Kidney epithelial cell (primary cell): Measurements from ENCODE around the gene GAS2L2. TPM values are rescaled to one million over a fixed set of nuclear protein-coding genes. Genes with fewer than 3 reads are reported as not detected.
A peak's percentile ranks its signal among the peaks of the same experiment; 100 is the strongest.

Experiments
- DNase-seq: peaks from one replicate; pipeline ENCODE4 v3.0.0-alpha.2; 2010; ENCODE audit warnings: low read depth
- H3K27me3 ChIP-seq: 2 replicates; pipeline ENCODE4 v1.6.0; 2011; ENCODE audit warnings: low read length; ENCODE audit not compliant: control insufficient read depth, insufficient read depth
- H3K36me3 ChIP-seq: 2 replicates; pipeline ENCODE4 v1.5.1; 2011; ENCODE audit warnings: low read length; ENCODE audit not compliant: control insufficient read depth, insufficient read depth
- H3K4me3 ChIP-seq: 2 replicates; pipeline ENCODE4 v1.5.1; 2011; ENCODE audit warnings: low read depth, mild to moderate bottlenecking, control low read depth, low read length
- total RNA-seq: library from RNA; depleted of rRNA; stranded (reverse); fragments of >200 nt; gene quantifications from 2 replicates; pipeline ENCODE4 v1.2.3, GENCODE V29; 2015
- TF ChIP-seq, protein P1 (sequence below): IDR thresholded peaks from 2 replicates; pipeline ENCODE4 v1.5.1; 2011; ENCODE audit warnings: mild to moderate bottlenecking, moderate library complexity, low read length, control low read depth, inconsistent platforms; ENCODE audit not compliant: insufficient read depth, poor library complexity, severe bottlenecking

The GAS2L2 gene
- total RNA-seq, 1 donor from 2014 or later: not detected

DNA sequence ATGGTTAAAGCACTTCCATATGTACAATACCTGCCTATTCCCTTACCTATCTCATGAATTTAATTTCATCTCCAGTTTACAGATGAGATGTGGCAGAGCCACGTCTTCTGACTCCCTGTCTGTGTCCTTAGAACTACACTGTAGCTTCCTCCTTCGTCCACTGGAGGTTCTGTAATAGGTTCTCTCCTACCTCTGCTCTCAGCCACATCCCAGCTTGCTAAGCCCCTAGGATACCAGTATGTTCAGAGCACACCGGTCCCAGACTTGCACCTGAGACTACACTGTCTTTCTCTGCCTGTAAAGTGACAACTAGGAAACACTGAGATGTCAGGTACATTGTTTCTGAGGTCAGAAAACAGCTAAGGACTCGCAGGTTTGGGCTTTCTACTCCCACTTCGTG, 25.4 kb downstream of the GAS2L2 start:
- DNase-seq: no peak
- no peaks in the 10 kb centered on the region for H3K27me3 ChIP-seq
- TF ChIP-seq, protein P1, sequence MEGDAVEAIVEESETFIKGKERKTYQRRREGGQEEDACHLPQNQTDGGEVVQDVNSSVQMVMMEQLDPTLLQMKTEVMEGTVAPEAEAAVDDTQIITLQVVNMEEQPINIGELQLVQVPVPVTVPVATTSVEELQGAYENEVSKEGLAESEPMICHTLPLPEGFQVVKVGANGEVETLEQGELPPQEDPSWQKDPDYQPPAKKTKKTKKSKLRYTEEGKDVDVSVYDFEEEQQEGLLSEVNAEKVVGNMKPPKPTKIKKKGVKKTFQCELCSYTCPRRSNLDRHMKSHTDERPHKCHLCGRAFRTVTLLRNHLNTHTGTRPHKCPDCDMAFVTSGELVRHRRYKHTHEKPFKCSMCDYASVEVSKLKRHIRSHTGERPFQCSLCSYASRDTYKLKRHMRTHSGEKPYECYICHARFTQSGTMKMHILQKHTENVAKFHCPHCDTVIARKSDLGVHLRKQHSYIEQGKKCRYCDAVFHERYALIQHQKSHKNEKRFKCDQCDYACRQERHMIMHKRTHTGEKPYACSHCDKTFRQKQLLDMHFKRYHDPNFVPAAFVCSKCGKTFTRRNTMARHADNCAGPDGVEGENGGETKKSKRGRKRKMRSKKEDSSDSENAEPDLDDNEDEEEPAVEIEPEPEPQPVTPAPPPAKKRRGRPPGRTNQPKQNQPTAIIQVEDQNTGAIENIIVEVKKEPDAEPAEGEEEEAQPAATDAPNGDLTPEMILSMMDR: no peak
- H3K36me3 ChIP-seq: no peaks in the 10 kb centered on the region
- no peak overlapping the region for H3K4me3 ChIP-seq

DNA sequence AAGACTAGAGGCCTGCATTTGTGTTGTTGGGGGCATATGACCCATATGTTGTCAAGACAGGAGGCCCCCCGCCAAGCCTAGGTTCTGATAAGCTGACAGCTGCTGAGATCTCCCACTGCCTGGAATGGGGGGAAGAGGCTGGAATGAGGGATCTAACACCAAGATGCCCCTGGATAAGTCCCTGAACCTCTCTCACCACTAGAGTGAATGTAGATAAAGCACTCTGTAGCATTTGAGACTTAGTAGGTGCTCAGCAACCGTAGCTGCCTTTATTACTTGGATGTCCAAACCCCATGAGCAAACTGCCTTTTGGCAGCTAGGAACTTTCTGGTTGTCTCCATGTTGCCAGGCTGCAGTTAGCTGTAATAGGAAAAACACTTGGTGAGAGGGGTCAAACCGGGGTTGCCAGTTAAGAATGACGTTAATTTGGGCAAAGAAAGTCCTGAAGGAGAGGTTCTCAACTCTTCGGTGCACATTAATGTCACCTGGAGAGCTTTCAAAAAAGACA, 26.0 kb downstream of the GAS2L2 start:
- Histone ChIP-seq H3K27me3 (no peaks in the 10 kb centered on the region), H3K4me3 (no peak overlapping the region), H3K36me3 (no peaks in the 10 kb centered on the region)
- no peak for DNase-seq
- TF ChIP-seq, protein P1: no peak

DNA sequence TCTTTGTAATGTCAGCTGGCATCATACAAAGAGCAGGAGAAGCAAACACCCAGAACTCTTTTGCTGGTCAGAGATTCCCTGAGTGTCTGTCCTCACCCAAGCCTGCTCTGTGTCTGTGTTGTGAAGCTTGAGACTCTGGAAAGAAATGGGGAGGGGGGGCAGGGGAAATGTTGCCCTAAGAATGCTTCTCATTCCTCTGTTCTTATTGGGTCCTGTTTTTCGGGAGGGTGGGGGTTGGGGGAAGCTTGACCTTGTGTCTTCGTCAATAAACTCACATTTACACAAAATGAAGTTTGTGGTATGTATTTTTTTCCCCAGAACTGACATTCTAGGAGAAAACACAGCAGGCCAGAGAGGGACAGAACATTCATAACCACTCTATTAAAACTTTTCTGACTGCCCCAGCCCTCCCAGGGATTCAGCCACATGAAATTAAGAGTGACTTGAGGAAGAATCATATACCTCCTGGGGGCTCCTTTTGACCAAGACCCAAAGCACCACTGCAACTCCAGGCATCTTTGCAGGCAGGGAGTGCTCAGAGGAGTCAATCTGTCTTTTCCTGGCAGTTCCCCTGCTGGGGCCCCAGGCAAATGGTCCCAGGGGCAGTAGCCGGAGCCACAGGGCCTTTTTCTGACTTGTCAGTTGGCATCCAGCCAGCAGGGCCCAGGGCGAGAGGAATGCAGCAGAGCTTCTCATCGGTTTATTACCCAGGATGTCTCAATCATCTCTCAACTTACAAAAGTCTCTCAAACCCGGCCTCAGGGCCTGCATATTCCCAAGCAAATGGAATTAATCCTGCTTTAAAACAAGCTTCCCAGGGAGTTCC, 26.7 kb downstream of the GAS2L2 start:
- Histone ChIP-seq H3K36me3 (no peaks in the 10 kb centered on the region), H3K27me3 (no peaks in the 10 kb centered on the region), H3K4me3 (no peak overlapping the region)
- DNase-seq: peak; percentile 41
- TF ChIP-seq, protein P1: no peak

DNA sequence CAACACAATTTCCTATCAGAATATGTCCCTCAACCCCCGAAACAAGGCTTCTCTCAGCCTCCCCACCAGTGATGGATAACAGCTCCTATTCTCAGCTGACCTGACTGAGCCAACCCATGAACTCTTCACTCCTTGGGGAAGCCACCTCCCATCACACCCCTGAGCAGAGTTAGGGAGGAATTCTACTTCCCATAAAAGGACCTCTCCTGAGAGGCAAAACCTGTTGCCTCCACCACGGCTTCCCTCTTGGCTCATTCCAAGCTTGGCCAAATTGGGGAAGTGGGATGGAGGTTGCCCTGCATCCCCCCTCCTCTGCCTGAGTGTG, 27.3 kb downstream of the GAS2L2 start:
- Histone ChIP-seq H3K36me3 (no peaks in the 10 kb centered on the region), H3K4me3 (no peak overlapping the region), H3K27me3 (no peaks in the 10 kb centered on the region)
- no peak for DNase-seq
- TF ChIP-seq, protein P1: no peak

DNA sequence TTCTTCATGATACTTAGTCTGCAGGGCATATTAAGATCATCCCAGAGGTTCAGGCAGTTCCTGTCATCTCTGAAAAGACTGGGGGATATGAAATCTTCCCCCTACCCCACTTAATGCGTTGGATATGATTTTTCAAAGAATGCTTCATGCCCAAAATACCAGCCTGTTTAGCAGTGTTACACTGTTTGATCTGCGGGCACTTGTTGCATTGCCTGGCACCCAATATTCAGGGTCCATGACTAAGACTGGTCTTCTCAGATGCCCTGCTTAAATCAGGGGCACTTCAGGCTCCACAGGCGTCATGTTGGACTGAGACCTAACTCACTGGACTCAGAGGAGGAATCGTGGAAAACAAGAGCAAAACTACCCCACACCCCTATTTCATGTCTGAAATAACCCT, 28.0 kb downstream of the GAS2L2 start:
- TF ChIP-seq, protein P1: no peak
- Histone ChIP-seq H3K27me3 (no peaks in the 10 kb centered on the region), H3K4me3 (no peak overlapping the region), H3K36me3 (no peaks in the 10 kb centered on the region)
- DNase-seq: no peak

DNA sequence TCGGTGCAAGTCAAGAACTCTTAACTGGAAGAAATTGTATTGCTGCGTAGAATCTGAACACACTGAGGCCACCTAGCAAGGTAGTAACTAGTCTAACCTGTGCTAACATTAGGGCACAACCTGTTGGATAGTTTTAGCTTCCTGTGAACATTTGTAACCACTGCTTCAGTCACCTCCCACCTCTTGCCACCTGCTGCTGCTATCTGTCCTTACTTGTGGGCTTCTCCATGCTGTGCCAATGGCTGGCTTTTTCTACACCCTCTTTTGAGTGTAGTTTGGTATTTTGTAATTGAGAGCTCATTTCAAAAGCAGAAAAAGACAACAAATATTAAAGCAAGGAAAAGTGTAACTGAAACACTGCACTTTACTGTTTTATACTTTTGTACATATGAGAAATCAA, 29.3 kb downstream of the GAS2L2 start:
- no peaks in the 10 kb centered on the region for H3K36me3 ChIP-seq
- TF ChIP-seq, protein P1: no peak
- H3K27me3 ChIP-seq: no peaks in the 10 kb centered on the region
- H3K4me3 ChIP-seq: no peak overlapping the region
- DNase-seq: no peak
